Vagina (tissue), 2 donors: ENCODE results near the gene FAM3B.

Source experiments
- POLR2AphosphoS5 ChIP-seq, 2 donors: sonication (generic); formaldehyde crosslinking; IDR thresholded peaks; one replicate each; pipeline ENCODE4 v1.9.0; 2017; ENCODE audit warnings: antibody characterized with exemption in 2 of 2, mild to moderate bottlenecking in 2 of 2, low read depth in 1 of 2; ENCODE audit not compliant: insufficient read depth in 1 of 2
- TF ChIP-seq, protein P1 (sequence below), 3 experiments: fragments of 450-650 bp in 2 of 3; fragments of 200-600 bp in 1 of 3; sonication (generic) in 1 of 3; IDR thresholded peaks; one replicate each; pipeline ENCODE4 v1.5.1; 2017 to 2019; ENCODE audit warnings: antibody characterized with exemption in 3 of 3, mild to moderate bottlenecking in 2 of 3, moderate library complexity in 2 of 3

DNA sequence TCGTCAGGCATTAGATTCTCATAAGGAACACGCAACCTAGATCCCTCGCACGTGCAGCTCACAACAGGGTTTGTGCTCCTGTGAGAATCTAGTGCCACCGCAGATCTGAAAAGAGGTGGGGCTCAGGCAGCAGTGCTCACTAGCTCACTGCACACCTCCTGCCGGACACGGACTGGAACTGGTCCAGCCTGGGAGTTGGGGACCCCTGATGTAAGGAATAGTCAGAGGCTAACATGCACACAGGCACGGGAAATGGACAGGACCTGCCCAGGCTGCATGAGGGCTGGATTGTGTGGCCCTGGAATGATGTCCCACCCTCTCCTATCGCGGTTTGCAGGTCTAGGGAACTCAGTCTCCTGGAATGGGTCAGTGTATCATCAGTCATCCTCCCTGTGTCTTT, 86.2 kb downstream of the FAM3B start:
- no peak for TF ChIP-seq POLR2AphosphoS5 (IDR thresholded peaks at IDR 0.05; ENCODE audit: insufficient read depth in 1 of 2, low read depth in 1 of 2)
- TF ChIP-seq, protein P1, sequence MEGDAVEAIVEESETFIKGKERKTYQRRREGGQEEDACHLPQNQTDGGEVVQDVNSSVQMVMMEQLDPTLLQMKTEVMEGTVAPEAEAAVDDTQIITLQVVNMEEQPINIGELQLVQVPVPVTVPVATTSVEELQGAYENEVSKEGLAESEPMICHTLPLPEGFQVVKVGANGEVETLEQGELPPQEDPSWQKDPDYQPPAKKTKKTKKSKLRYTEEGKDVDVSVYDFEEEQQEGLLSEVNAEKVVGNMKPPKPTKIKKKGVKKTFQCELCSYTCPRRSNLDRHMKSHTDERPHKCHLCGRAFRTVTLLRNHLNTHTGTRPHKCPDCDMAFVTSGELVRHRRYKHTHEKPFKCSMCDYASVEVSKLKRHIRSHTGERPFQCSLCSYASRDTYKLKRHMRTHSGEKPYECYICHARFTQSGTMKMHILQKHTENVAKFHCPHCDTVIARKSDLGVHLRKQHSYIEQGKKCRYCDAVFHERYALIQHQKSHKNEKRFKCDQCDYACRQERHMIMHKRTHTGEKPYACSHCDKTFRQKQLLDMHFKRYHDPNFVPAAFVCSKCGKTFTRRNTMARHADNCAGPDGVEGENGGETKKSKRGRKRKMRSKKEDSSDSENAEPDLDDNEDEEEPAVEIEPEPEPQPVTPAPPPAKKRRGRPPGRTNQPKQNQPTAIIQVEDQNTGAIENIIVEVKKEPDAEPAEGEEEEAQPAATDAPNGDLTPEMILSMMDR (IDR thresholded peaks at IDR 0.05) = no peak
